Hepatocyte (in vitro differentiated cells): ENCODE data around the gene FOCAD. TPM values are rescaled to one million over a fixed set of nuclear protein-coding genes. Genes with fewer than 3 reads are reported as not detected.

Source experiments
- DNase-seq: peaks from one replicate; pipeline ENCODE4 v3.0.0-alpha.2; 2016; ENCODE audit warnings: low spot score
- H2AFZ ChIP-seq: fragments of 200-600 bp; sonication (generic); 2 replicates; pipeline ENCODE4 v1.6.0; 2016; ENCODE audit warnings: antibody characterized with exemption, mild to moderate bottlenecking
- H3K27ac ChIP-seq: fragments of 200-600 bp; sonication (generic); 2 replicates; pipeline ENCODE4 v1.5.1; 2016; ENCODE audit warnings: mild to moderate bottlenecking
- H3K27me3 ChIP-seq: fragments of 200-600 bp; sonication (generic); 2 replicates; pipeline ENCODE4 v1.6.1; 2016
- H3K36me3 ChIP-seq: fragments of 200-600 bp; sonication (generic); replicated peaks from 2 replicates; pipeline ENCODE4 v1.5.1; 2016; ENCODE audit warnings: low read depth; ENCODE audit not compliant: insufficient read depth
- H3K4me1 ChIP-seq: fragments of 200-600 bp; sonication (generic); 2 replicates; pipeline ENCODE4 v1.5.1; 2016; ENCODE audit warnings: mild to moderate bottlenecking, moderate library complexity; ENCODE audit not compliant: insufficient read depth
- H3K4me2 ChIP-seq: fragments of 200-600 bp; sonication (generic); 2 replicates; pipeline ENCODE4 v1.6.0; 2016
- H3K4me3 ChIP-seq: fragments of 200-600 bp; sonication (generic); 2 replicates; pipeline ENCODE4 v1.5.1; 2016; ENCODE audit warnings: mild to moderate bottlenecking
- H3K79me2 ChIP-seq: fragments of 200-600 bp; sonication (generic); 2 replicates; pipeline ENCODE4 v1.6.0; 2017; ENCODE audit warnings: mild to moderate bottlenecking
- H3K9me2 ChIP-seq: fragments of 200-600 bp; sonication (generic); replicated peaks from 2 replicates; pipeline ENCODE4 v1.6.0; 2017; ENCODE audit warnings: mild to moderate bottlenecking; ENCODE audit not compliant: insufficient read depth
- H3K9me3 ChIP-seq: fragments of 200-600 bp; sonication (generic); 2 replicates; pipeline ENCODE4 v1.5.1; 2016; ENCODE audit warnings: low read depth, mild to moderate bottlenecking
- H4K20me1 ChIP-seq: fragments of 200-600 bp; sonication (generic); 2 replicates; pipeline ENCODE4 v1.6.0; 2016; ENCODE audit warnings: mild to moderate bottlenecking; ENCODE audit not compliant: insufficient read depth, poor library complexity, severe bottlenecking
- CTCF ChIP-seq: fragments of 200-600 bp; sonication (generic); IDR thresholded peaks from 2 replicates; pipeline ENCODE4 v1.5.1; 2016; ENCODE audit warnings: antibody characterized with exemption, mild to moderate bottlenecking; ENCODE audit not compliant: poor library complexity
- EZH2 ChIP-seq: fragments of 200-600 bp; sonication (generic); IDR thresholded peaks from 2 replicates; pipeline ENCODE4 v1.6.1; 2016; ENCODE audit warnings: antibody characterized with exemption, mild to moderate bottlenecking, borderline replicate concordance
- EZH2phosphoT487 ChIP-seq: fragments of 200-600 bp; sonication (generic); IDR thresholded peaks from one replicate; pipeline ENCODE4 v1.6.1; 2018; ENCODE audit warnings: antibody characterized with exemption, mild to moderate bottlenecking, low read depth, moderate library complexity; ENCODE audit not compliant: unreplicated experiment, severe bottlenecking
- WGBS: methylation state at CpG from one replicate; pipeline ENCODE4 v1.1.6; 2016; ENCODE audit warnings: low lambda C conversion rate; ENCODE audit errors: missing lambda C conversion rate; 5-methylcytosine and 5-hydroxymethylcytosine counted together
- polyA plus RNA-seq: library from polyadenylated mRNA; unstranded; fragments of >200 nt; fragmentation: Nextera tagmentation; extraction: Ambion mirVana; gene quantifications from 2 replicates; pipeline ENCODE4 v1.2.1, GENCODE V29; 2016
- total RNA-seq: library from RNA; depleted of rRNA; stranded (reverse); fragments of >200 nt; gene quantifications from 2 replicates; pipeline ENCODE4 v1.2.3, GENCODE V29; 2014

FOCAD gene
- total and polyA plus RNA-seq, 2 experiments from 2014 or later = 21.7 to 54.1 TPM

DNA sequence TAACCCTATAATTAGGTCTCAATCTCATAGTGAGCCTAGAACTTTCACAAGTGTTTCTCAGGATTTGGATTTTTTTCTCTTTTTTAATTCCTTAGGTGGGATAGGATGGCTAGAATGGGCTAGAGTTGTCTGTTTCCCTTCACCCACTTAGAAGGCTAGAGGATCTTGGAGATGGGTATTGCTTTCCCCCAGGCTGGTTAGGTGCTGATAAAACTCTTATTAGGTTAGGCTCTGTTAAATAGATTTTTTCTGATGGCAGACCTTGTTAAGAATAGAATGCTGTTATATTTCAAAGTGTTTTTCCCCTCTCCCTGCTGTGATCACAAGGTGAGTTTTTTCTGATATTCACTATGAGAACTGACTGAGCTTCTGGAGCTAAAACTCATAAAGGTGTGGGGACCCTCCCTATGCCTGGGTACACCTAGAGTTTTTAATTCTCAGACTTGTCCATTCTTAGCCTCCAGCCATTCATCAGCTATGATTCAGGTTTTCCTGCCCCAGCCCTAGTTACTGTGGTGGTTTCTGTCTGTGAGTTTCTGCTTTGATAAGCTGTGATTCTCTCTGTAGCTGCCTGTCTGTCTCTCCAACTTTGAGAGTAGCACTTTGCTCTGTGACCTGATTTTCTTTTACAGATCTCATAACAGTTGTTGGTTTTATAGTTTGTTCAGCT lies 215.0 kb downstream of the FOCAD start:
- H3K79me2 ChIP-seq = no peaks in the 10 kb centered on the region
- H2AFZ ChIP-seq = no peak overlapping the region
- no peaks in the 10 kb centered on the region for H3K9me2 ChIP-seq
- peak; percentile 10 for DNase-seq
- H4K20me1 ChIP-seq = no peaks in the 10 kb centered on the region
- H3K27ac ChIP-seq = no peak overlapping the region
- H3K4me1 ChIP-seq = no peaks in the 10 kb centered on the region
- TF ChIP-seq CTCF (no peak), EZH2 (no peak), EZH2phosphoT487 (no peak)
- H3K36me3 ChIP-seq = no peaks in the 10 kb centered on the region
- H3K27me3 ChIP-seq = no peaks in the 10 kb centered on the region
- no peak overlapping the region for H3K4me2 ChIP-seq
- H3K9me3 ChIP-seq = no peaks in the 10 kb centered on the region
- H3K4me3 ChIP-seq = no peak overlapping the region

DNA sequence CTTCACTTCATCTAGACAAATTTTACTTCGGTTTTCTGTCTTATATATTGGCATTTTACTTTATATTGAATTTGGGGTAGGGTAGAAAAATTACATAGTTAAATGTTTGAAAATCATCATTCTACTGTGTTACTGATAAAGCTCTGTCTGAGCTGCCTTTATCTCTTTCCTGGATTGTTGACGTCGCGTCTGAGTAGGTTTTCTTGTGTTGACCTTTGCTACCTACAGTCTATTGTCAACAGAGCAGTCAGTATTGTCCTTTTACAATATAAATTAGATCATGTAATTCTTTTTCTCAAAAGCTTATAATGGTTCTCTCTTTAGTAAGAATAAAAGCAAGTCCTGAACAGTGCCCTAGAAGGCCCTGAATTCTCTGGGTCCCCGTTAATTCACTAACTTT lies 219.2 kb downstream of the FOCAD start:
- TF ChIP-seq CTCF = no peak
- no peak for TF ChIP-seq EZH2
- no peak for TF ChIP-seq EZH2phosphoT487
- no peak for DNase-seq
- Histone ChIP-seq H3K4me2 (no peak overlapping the region), H4K20me1 (no peaks in the 10 kb centered on the region), H3K4me3 (no peak overlapping the region), H3K9me3 (no peaks in the 10 kb centered on the region), H2AFZ (no peak overlapping the region), H3K79me2 (no peaks in the 10 kb centered on the region), H3K4me1 (no peaks in the 10 kb centered on the region), H3K27me3 (no peaks in the 10 kb centered on the region), H3K9me2 (no peaks in the 10 kb centered on the region), H3K36me3 (no peaks in the 10 kb centered on the region), H3K27ac (no peak overlapping the region)
- WGBS = 65% methylated on average over 5 of the region's 5 CpGs

GRCh38 chr9:20904995-20905394 lies 220.9 kb downstream of the FOCAD start:
- H3K27me3 ChIP-seq = no peaks in the 10 kb centered on the region
- H3K4me3 ChIP-seq = no peak overlapping the region
- no peaks in the 10 kb centered on the region for H3K9me2 ChIP-seq
- H4K20me1 ChIP-seq = no peaks in the 10 kb centered on the region
- no peak overlapping the region for H3K4me2 ChIP-seq
- no peaks in the 10 kb centered on the region for H3K36me3 ChIP-seq
- 62% methylated on average over 1 of the region's 1 CpG for WGBS
- no peak overlapping the region for H3K27ac ChIP-seq
- H3K79me2 ChIP-seq = no peaks in the 10 kb centered on the region
- H3K4me1 ChIP-seq = no peaks in the 10 kb centered on the region
- H2AFZ ChIP-seq = no peak overlapping the region
- H3K9me3 ChIP-seq = no peaks in the 10 kb centered on the region
- no peak for TF ChIP-seq EZH2phosphoT487
- TF ChIP-seq EZH2 = no peak
- TF ChIP-seq CTCF = no peak
- no peak for DNase-seq

GRCh38 chr9:20906326-20906725 lies 222.3 kb downstream of the FOCAD start:
- Histone ChIP-seq H3K4me3 (no peak overlapping the region), H3K79me2 (no peaks in the 10 kb centered on the region), H3K36me3 (no peaks in the 10 kb centered on the region), H3K9me3 (no peaks in the 10 kb centered on the region), H2AFZ (no peak overlapping the region), H3K27ac (no peak overlapping the region), H3K4me1 (no peaks in the 10 kb centered on the region), H4K20me1 (no peaks in the 10 kb centered on the region), H3K4me2 (no peak overlapping the region), H3K9me2 (no peaks in the 10 kb centered on the region), H3K27me3 (no peaks in the 10 kb centered on the region)
- WGBS = 48% methylated on average over 1 of the region's 1 CpG
- DNase-seq = no peak
- no peak for TF ChIP-seq EZH2
- TF ChIP-seq CTCF = no peak
- no peak for TF ChIP-seq EZH2phosphoT487
